MCF 10A (cell line): Measurements from ENCODE around the gene GGPS1. TPM values are rescaled to one million over a fixed set of nuclear protein-coding genes. Genes with fewer than 3 reads are reported as not detected.

Source experiments
- BruUV-seq: library from RNA; stranded (reverse); fragments of 400-500 nt; replicated peaks from 2 replicates; lab custom pipeline; 2021; lab: Mats Ljungman, UMichigan
- CTCF ChIA-PET: fragments of 300-600 bp; sonication (Branson Sonifier 250); formaldehyde crosslinking; extraction: SDS; loops from one replicate; lab custom pipeline; 2021; ENCODE audit warnings: antibody characterized with exemption, inconsistent platforms; lab: Yijun Ruan, JAX
- POLR2A ChIA-PET: fragments of 300-600, 350-650 bp; sonication (Branson Sonifier 250); formaldehyde crosslinking; extraction: SDS; loops from one replicate; lab custom pipeline; 2020; ENCODE audit warnings: antibody characterized with exemption, inconsistent platforms; lab: Yijun Ruan, JAX
- DNase-seq: peaks from one replicate; pipeline ENCODE4 v3.0.0-alpha.2; 2018; ENCODE audit not compliant: unreplicated experiment
- H3K27ac Mint-ChIP-seq: one replicate; pipeline ENCODE4 v1.8.0; 2022; ENCODE audit warnings: mild to moderate bottlenecking, low read depth, mixed read lengths; ENCODE audit not compliant: unreplicated experiment
- H3K27me3 Mint-ChIP-seq: one replicate; pipeline ENCODE4 v1.8.0; 2022; ENCODE audit warnings: mixed read lengths; ENCODE audit not compliant: insufficient read depth, unreplicated experiment
- H3K36me3 Mint-ChIP-seq: one replicate; pipeline ENCODE4 v1.8.0; 2022; ENCODE audit warnings: mild to moderate bottlenecking, moderate library complexity, mixed read lengths; ENCODE audit not compliant: insufficient read depth, unreplicated experiment
- H3K4me1 Mint-ChIP-seq: one replicate; pipeline ENCODE4 v1.8.0; 2022; ENCODE audit warnings: mixed read lengths; ENCODE audit not compliant: insufficient read depth, unreplicated experiment
- H3K4me3 Mint-ChIP-seq: one replicate; pipeline ENCODE4 v1.8.0; 2022; ENCODE audit warnings: mild to moderate bottlenecking, moderate library complexity, mixed read lengths; ENCODE audit not compliant: unreplicated experiment
- H3K9me3 Mint-ChIP-seq: one replicate; pipeline ENCODE4 v1.8.0; 2022; ENCODE audit warnings: mixed read lengths; ENCODE audit not compliant: unreplicated experiment
- CTCF ChIP-seq: fragments of 200-600 bp; IDR thresholded peaks from one replicate; pipeline ENCODE4 v1.8.0; 2022; ENCODE audit warnings: antibody characterized with exemption, mild to moderate bottlenecking; ENCODE audit not compliant: unreplicated experiment
- intact Hi-C: fragments of 100-400 bp; cut with micrococcal nuclease; formaldehyde crosslinking; loops from 2 replicates; pipeline ENCODE4 v1.14.1; 2022
- total RNA-seq: library from RNA; stranded (reverse); gene quantifications from 2 replicates; pipeline ENCODE4 v1.2.3, GENCODE V29; 2022

GGPS1 gene
- total RNA-seq, 1 experiment from 2014 or later, result 74.8 TPM

GRCh38 chr1:235313262-235313661 is 15.1 kb upstream of the GGPS1 start:
- H3K9me3 Mint-ChIP-seq, result no peaks in the 10 kb centered on the region
- CTCF ChIA-PET, result interaction anchor here (0.6 to 2.2 kb wide), 10 partner anchors 9 to 1198 kb away, joined by 3 to 14 read pairs (median 4); no protein-coding TSS in a partner anchor
- H3K4me1 Mint-ChIP-seq, result peaks cover 23% of the 10 kb centered on the region
- no peak overlapping the region for H3K4me3 Mint-ChIP-seq
- no peak for TF ChIP-seq CTCF
- POLR2A ChIA-PET, result interaction anchor here (0.6 to 9.6 kb wide), 11 partner anchors 9 to 835 kb away, joined by 3 to 193 read pairs (median 3); partner anchors contain the start of genes ARID4B, B3GALNT2, GGPS1 and TBCE
- peaks cover 7% of the 10 kb centered on the region for H3K36me3 Mint-ChIP-seq
- no peaks in the 10 kb centered on the region for H3K27me3 Mint-ChIP-seq
- no TSS peak for BruUV-seq
- H3K27ac Mint-ChIP-seq, result peak overlapping the region; percentile 62
- no peak for DNase-seq
- intact Hi-C loops, result loop anchor here (5.0 kb wide), 1 partner anchor 46 kb away; no protein-coding TSS in a partner anchor

GRCh38 chr1:235313931-235314678 is 14.3 kb upstream of the GGPS1 start:
- no peak for DNase-seq
- Mint-ChIP-seq H3K4me3 (no peak overlapping the region), H3K9me3 (no peaks in the 10 kb centered on the region), H3K27ac (peak overlapping the region; percentile 62), H3K27me3 (no peaks in the 10 kb centered on the region), H3K36me3 (peaks cover 16% of the 10 kb centered on the region), H3K4me1 (peaks cover 29% of the 10 kb centered on the region)
- ChIA-PET CTCF (interaction anchor here (0.6 to 2.2 kb wide), 12 partner anchors 8 to 191 kb away, joined by 3 to 14 read pairs (median 4); no protein-coding TSS in a partner anchor), POLR2A (interaction anchor here (0.5 to 9.6 kb wide), 15 partner anchors 8 to 836 kb away, joined by 3 to 193 read pairs (median 3); partner anchors contain the start of genes ARID4B, B3GALNT2, GGPS1 and TBCE)
- intact Hi-C loops, result loop anchor here (5.0 kb wide), 1 partner anchor 47 kb away; no protein-coding TSS in a partner anchor
- BruUV-seq, result no TSS peak
- TF ChIP-seq CTCF, result no peak

GRCh38 chr1:235315173-235315572 is 13.2 kb upstream of the GGPS1 start:
- BruUV-seq, result no TSS peak
- intact Hi-C loops, result no loop called here
- Mint-ChIP-seq H3K36me3 (peaks cover 23% of the 10 kb centered on the region), H3K9me3 (no peaks in the 10 kb centered on the region), H3K4me3 (no peak overlapping the region), H3K27ac (peak overlapping the region; percentile 62), H3K27me3 (no peaks in the 10 kb centered on the region), H3K4me1 (peaks cover 30% of the 10 kb centered on the region)
- CTCF ChIA-PET, result interaction anchor here (1.2 to 1.5 kb wide), 3 partner anchors 9 to 31 kb away, joined by 4 to 5 read pairs (median 5); no protein-coding TSS in a partner anchor
- POLR2A ChIA-PET, result interaction anchor here (1.0 to 9.6 kb wide), 3 partner anchors 12 to 52 kb away, joined by 3 to 193 read pairs (median 4); partner anchors contain the start of genes ARID4B, GGPS1 and TBCE
- DNase-seq, result no peak
- TF ChIP-seq CTCF, result no peak

- ChIA-PET POLR2A (interaction anchor here (1.0 to 9.6 kb wide), 2 partner anchors 11 to 52 kb away, joined by 4 to 193 read pairs; partner anchors contain the start of genes ARID4B, GGPS1 and TBCE), CTCF (interaction anchor here (1.2 kb wide), 1 partner anchor 9 kb away, joined by 5 read pairs; no protein-coding TSS in a partner anchor)
- Mint-ChIP-seq H3K9me3 (no peaks in the 10 kb centered on the region), H3K4me3 (no peak overlapping the region), H3K27me3 (no peaks in the 10 kb centered on the region), H3K36me3 (peaks cover 22% of the 10 kb centered on the region), H3K4me1 (peaks cover 36% of the 10 kb centered on the region), H3K27ac (no peak overlapping the region)
- intact Hi-C loops, result no loop called here
- no peak for TF ChIP-seq CTCF
- BruUV-seq, result no TSS peak
- DNase-seq, result no peak
Observed at GRCh38 chr1:235315735-235316134, 12.6 kb upstream of the GGPS1 start.
